Neural cell (in vitro differentiated cells): Measurements from ENCODE around the gene RPN1.
"Not testable (repeated sequence)": the region's sequence is repeated elsewhere in the genome, so short reads cannot be mapped to it uniquely, and the experiment has no call there.

Experiments used
- CTCF ChIP-seq: fragments of 450-650 bp; IDR thresholded peaks from 2 replicates; pipeline ENCODE4 v1.5.1; 2014; ENCODE audit warnings: antibody characterized with exemption, mild to moderate bottlenecking, moderate library complexity; ENCODE audit not compliant: poor library complexity, severe bottlenecking
- EP300 ChIP-seq: fragments of 450-650 bp; conservative IDR thresholded peaks from 2 replicates; pipeline ENCODE4 v1.6.1; 2014; ENCODE audit warnings: antibody characterized with exemption, mild to moderate bottlenecking, moderate library complexity; ENCODE audit not compliant: poor library complexity, severe bottlenecking
- EZH2 ChIP-seq: fragments of 200-600, 300-800 bp; shearing (Covaris generic), sonication (generic); IDR thresholded peaks from 2 replicates; pipeline ENCODE4 v1.6.1; 2014; ENCODE audit warnings: antibody characterized with exemption, low read length, borderline replicate concordance, mild to moderate bottlenecking; ENCODE audit not compliant: insufficient read depth, poor library complexity, severe bottlenecking
- MXI1 ChIP-seq: fragments of 450-650 bp; conservative IDR thresholded peaks from 2 replicates; pipeline ENCODE4 v1.6.1; 2014; ENCODE audit warnings: antibody characterized with exemption, mild to moderate bottlenecking; ENCODE audit not compliant: poor library complexity, severe bottlenecking
- POLR2AphosphoS5 ChIP-seq: IDR thresholded peaks from 2 replicates; pipeline ENCODE4 v1.6.1; 2012
- RAD21 ChIP-seq: fragments of 450-650 bp; conservative IDR thresholded peaks from 2 replicates; pipeline ENCODE4 v1.6.1; 2014; ENCODE audit warnings: antibody characterized with exemption, mild to moderate bottlenecking, moderate library complexity
- REST ChIP-seq: IDR thresholded peaks from 2 replicates; pipeline ENCODE4 v1.6.1; 2012; ENCODE audit warnings: borderline replicate concordance
- TAF1 ChIP-seq: IDR thresholded peaks from 2 replicates; pipeline ENCODE4 v1.6.1; 2012; ENCODE audit warnings: low read depth

- TF ChIP-seq MXI1, REST, POLR2AphosphoS5, CTCF, TAF1, RAD21, EZH2, EP300: not testable (repeated sequence)
Measured at GRCh38 chr3:128653993-128654805, 3.6 kb upstream of the RPN1 start.
